Globus pallidus (tissue), 1 donor: ENCODE data around the gene TSHZ2.

Source experiments
- DNase-seq: peaks from one replicate; pipeline ENCODE4 v3.0.0-alpha.2; 2015; ENCODE audit warnings: low spot score

The TSHZ2 gene

GRCh38 chr20:53068241-53068640 lies 96.1 kb downstream of the TSHZ2 start:
- no peak for DNase-seq

- no peak for DNase-seq
These were observed 97.0 kb downstream of the TSHZ2 start for GRCh38 chr20:53069132-53069531.

- no peak for DNase-seq
These were observed 98.1 kb downstream of the TSHZ2 start for GRCh38 chr20:53070224-53070623.

- DNase-seq, result no peak
These were observed 98.7 kb downstream of the TSHZ2 start for GRCh38 chr20:53070706-53071392.

- no peak for DNase-seq
These were observed 99.7 kb downstream of the TSHZ2 start for GRCh38 chr20:53071833-53072232.

GRCh38 chr20:53072923-53073579 lies 100.9 kb downstream of the TSHZ2 start:
- DNase-seq, result no peak

GRCh38 chr20:53073636-53074415 lies 101.7 kb downstream of the TSHZ2 start:
- no peak for DNase-seq

- DNase-seq, result no peak
These were observed 102.7 kb downstream of the TSHZ2 start for GRCh38 chr20:53074811-53075314.

GRCh38 chr20:53076668-53077067 lies 104.5 kb downstream of the TSHZ2 start:
- no peak for DNase-seq

- no peak for DNase-seq
These were observed 105.4 kb downstream of the TSHZ2 start for GRCh38 chr20:53077373-53078205.

GRCh38 chr20:53078761-53079160 lies 106.6 kb downstream of the TSHZ2 start:
- no peak for DNase-seq

GRCh38 chr20:53079261-53079691 lies 107.1 kb downstream of the TSHZ2 start:
- DNase-seq, result no peak

GRCh38 chr20:53079828-53080686 lies 107.9 kb downstream of the TSHZ2 start:
- DNase-seq, result no peak

GRCh38 chr20:53080687-53080962 lies 108.5 kb downstream of the TSHZ2 start:
- no peak for DNase-seq

GRCh38 chr20:53080969-53081871 lies 109.1 kb downstream of the TSHZ2 start:
- no peak for DNase-seq

- no peak for DNase-seq
These were observed 110.0 kb downstream of the TSHZ2 start for GRCh38 chr20:53081916-53082863.

- DNase-seq, result no peak
These were observed 111.3 kb downstream of the TSHZ2 start for GRCh38 chr20:53083411-53083810.

GRCh38 chr20:53084408-53084997 lies 112.3 kb downstream of the TSHZ2 start:
- DNase-seq, result no peak
